Activated naive CD8-positive, alpha-beta T cell treated with anti-CD3 and anti-CD28 coated beads for 36 hours (primary cell): ENCODE results near the gene OR10A6. TPM values are rescaled to one million over a fixed set of nuclear protein-coding genes. Genes with fewer than 3 reads are reported as not detected.

Source experiments
- DNase-seq: peaks from one replicate; pipeline ENCODE4 v3.0.0; 2021
- H3K27ac Mint-ChIP-seq: one replicate; pipeline ENCODE4 v1.8.0; 2022; ENCODE audit warnings: mild to moderate bottlenecking, moderate library complexity, mixed read lengths
- H3K27me3 Mint-ChIP-seq: one replicate; pipeline ENCODE4 v1.8.0; 2022; ENCODE audit warnings: mild to moderate bottlenecking, mixed read lengths
- H3K36me3 Mint-ChIP-seq: one replicate; pipeline ENCODE4 v1.8.0; 2021; ENCODE audit warnings: mild to moderate bottlenecking, mixed read lengths
- H3K4me1 Mint-ChIP-seq: one replicate; pipeline ENCODE4 v1.8.0; 2021; ENCODE audit warnings: mixed read lengths
- H3K4me3 Mint-ChIP-seq: one replicate; pipeline ENCODE4 v1.8.0; 2022; ENCODE audit warnings: mild to moderate bottlenecking, moderate library complexity, mixed read lengths
- H3K9me3 Mint-ChIP-seq: one replicate; pipeline ENCODE4 v1.8.0; 2022; ENCODE audit warnings: mixed read lengths
- total RNA-seq, 2 experiments: library from RNA; stranded (reverse); gene quantifications; one replicate each; pipeline ENCODE4 v1.2.3, GENCODE V29; 2021

Gene OR10A6
- total RNA-seq, 2 experiments from 2014 or later: not detected

DNA sequence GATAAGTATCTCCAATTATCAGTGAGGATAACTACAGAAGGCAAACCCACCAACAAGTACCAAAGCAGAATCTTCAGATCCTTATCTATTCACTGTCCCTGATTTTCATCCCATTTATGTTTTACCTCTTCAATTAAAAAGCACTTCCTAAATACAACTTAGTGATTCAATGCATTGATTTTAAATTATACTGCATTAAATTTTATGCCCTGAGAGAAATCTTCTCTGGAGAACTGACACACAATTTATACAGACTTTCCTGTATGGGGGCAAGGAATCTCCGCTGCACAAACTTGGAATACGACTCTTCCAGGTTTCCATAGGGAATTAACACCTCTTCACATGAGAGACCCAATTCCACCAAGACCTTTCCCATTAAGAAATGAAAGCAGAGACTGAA is 10.5 kb upstream of the OR10A6 start, which contains the start of gene OR10A3:
Gene OR10A3 (minus strand): TSS at position 101 of the 400 bp plus-strand sequence. CDS start 2,188 bp downstream, outside the sequence.
- no peak within 1 kb of the TSS for H3K27ac Mint-ChIP-seq
- no peak within 1 kb of the TSS for H3K4me3 Mint-ChIP-seq
- peaks cover 2% of the 10 kb centered on the region for H3K27me3 Mint-ChIP-seq
- H3K9me3 Mint-ChIP-seq: peaks cover 18% of the 10 kb centered on the region
- no peaks in the 10 kb centered on the region for H3K36me3 Mint-ChIP-seq
- no peak for DNase-seq
- H3K4me1 Mint-ChIP-seq: no peaks in the 10 kb centered on the region

DNA sequence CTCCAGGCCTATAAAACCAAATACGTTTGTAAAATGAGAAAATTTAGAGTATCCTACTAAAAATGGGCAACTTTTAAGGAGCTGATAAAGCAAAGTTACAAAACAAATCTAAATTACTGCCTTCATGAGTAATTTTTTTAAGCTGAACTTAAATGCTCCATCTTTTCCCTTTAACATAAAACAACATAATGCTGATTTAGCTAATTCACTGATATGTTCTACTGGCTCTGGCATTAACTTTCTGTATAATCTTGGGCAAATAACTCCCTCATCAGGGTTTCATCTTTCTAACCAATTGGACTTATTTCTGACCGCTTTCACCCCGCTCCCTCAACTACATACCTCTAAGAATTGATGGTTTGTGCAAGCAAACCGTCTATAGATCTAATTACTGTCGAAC is 10.1 kb upstream of the OR10A6 start:
- Mint-ChIP-seq H3K4me3 (no peak overlapping the region), H3K36me3 (no peaks in the 10 kb centered on the region), H3K27me3 (no peaks in the 10 kb centered on the region), H3K27ac (no peak overlapping the region), H3K4me1 (no peaks in the 10 kb centered on the region), H3K9me3 (peaks cover 18% of the 10 kb centered on the region)
- DNase-seq: no peak

DNA sequence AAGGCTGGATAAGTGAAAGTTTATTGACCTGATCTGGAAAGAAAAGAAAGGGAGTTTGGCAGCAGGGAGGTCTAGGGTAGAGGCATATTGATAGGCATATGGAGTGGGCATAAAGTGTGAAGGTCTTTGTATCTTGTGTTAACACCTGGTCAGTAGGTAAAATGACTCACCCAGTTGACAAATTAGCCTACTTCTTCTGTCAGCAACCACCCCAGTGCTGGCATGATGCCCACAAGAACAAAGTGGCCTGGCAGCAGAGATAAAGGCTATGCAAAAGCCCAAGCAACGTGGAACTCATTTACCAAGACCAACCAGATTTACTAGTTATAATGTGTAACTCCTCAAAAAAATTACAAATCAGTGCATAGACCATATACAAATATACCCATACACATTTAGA is 5.5 kb upstream of the OR10A6 start:
- no peaks in the 10 kb centered on the region for H3K36me3 Mint-ChIP-seq
- H3K9me3 Mint-ChIP-seq: no peaks in the 10 kb centered on the region

DNA sequence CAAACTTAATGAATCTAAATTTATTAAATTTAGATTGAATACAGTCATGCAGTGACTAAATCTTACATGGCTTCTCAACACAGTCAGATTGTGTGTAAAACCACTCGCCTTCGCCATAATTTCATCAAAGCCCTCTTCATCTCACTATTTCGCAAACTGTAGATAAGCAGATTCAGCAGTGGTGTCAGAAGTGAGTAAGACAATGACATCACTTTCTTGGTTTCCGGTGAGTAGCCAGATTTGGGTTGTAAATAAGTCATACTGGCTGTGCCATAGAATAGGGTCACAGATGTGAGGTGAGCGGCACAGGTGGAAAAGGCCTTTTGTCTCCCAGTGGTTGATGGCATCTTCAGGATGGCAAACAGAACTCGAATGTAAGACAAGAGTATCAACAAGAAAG is 3.4 kb downstream of the OR10A6 start:
- H3K9me3 Mint-ChIP-seq: no peaks in the 10 kb centered on the region
- no peaks in the 10 kb centered on the region for H3K4me1 Mint-ChIP-seq
- H3K27me3 Mint-ChIP-seq: peaks cover 46% of the 10 kb centered on the region
- H3K36me3 Mint-ChIP-seq: no peaks in the 10 kb centered on the region
- no peak for DNase-seq
- H3K4me3 Mint-ChIP-seq: no peak overlapping the region
- no peak overlapping the region for H3K27ac Mint-ChIP-seq

More for the DNA sequence above, 5.5 kb upstream of the OR10A6 start:
- Mint-ChIP-seq H3K4me1 (no peaks in the 10 kb centered on the region), H3K4me3 (no peak overlapping the region), H3K27ac (no peak overlapping the region), H3K27me3 (peaks cover 26% of the 10 kb centered on the region)
- DNase-seq: no peak

DNA sequence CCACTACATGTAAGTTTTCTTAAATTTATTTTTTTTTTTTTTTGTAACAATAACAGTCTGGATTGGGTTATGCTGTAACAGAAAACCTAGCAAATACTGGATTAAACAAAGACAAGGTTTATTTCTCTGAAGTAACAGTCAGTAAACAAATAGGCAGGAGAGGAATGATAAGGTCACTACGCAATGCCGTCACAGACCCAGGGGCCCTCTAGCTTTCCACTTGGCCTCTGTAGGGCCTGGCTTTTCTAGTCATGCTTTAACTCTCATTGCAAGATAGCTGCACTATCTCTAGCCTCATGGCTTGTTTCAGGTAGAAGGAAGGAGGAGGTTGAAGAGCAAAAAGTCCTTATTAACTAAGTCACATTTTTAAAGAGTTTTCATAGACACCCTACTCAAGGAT is 6.5 kb downstream of the OR10A6 start:
- DNase-seq: no peak
- Mint-ChIP-seq H3K36me3 (no peaks in the 10 kb centered on the region), H3K27me3 (peaks cover 31% of the 10 kb centered on the region), H3K27ac (no peak overlapping the region), H3K4me1 (no peaks in the 10 kb centered on the region), H3K9me3 (no peaks in the 10 kb centered on the region), H3K4me3 (no peak overlapping the region)

DNA sequence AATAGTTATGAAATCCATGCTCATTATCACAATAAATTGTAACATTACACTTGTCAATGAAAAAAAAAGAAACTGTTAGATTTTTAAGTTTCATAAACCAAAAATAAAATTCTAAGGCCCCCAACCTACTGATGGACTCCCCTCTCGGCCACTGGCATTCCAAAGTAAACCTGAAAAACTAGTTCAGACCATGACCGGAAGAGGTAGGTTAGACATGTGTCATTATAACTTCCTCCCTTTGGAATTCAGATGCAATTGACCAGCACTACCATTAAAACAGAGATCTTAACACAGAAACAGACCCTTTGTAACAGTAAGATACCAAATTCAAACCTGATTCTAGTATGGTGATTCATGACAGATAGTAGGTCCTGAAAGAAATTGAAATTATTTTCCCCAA is 12.9 kb downstream of the OR10A6 start:
- no peaks in the 10 kb centered on the region for H3K4me1 Mint-ChIP-seq
- H3K36me3 Mint-ChIP-seq: no peaks in the 10 kb centered on the region
- no peak overlapping the region for H3K27ac Mint-ChIP-seq
- H3K4me3 Mint-ChIP-seq: no peak overlapping the region
- DNase-seq: no peak
- peaks cover 5% of the 10 kb centered on the region for H3K27me3 Mint-ChIP-seq
- H3K9me3 Mint-ChIP-seq: no peaks in the 10 kb centered on the region

DNA sequence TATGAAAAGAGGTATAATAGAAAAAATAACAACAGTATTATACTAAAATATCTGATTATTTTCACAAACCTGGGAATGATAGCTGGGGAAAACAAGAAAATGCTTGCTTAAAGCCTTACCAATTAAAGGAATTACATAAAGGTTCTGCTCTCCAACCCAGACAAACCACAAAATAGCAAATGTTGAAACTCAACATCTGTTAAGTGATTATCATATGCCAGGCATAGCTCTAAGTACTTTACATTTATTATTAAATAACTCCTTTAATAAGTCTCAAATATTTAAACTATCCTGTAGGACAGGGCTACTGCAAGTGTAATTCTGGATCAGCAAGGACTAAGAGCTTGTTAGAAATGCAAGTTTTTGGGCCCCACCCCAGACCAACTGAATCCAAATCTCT is 20.1 kb downstream of the OR10A6 start:
- peaks cover 23% of the 10 kb centered on the region for H3K27me3 Mint-ChIP-seq
- H3K36me3 Mint-ChIP-seq: no peaks in the 10 kb centered on the region
- H3K4me1 Mint-ChIP-seq: no peaks in the 10 kb centered on the region
- H3K27ac Mint-ChIP-seq: no peak overlapping the region
- H3K9me3 Mint-ChIP-seq: no peaks in the 10 kb centered on the region
- H3K4me3 Mint-ChIP-seq: no peak overlapping the region
- DNase-seq: no peak

DNA sequence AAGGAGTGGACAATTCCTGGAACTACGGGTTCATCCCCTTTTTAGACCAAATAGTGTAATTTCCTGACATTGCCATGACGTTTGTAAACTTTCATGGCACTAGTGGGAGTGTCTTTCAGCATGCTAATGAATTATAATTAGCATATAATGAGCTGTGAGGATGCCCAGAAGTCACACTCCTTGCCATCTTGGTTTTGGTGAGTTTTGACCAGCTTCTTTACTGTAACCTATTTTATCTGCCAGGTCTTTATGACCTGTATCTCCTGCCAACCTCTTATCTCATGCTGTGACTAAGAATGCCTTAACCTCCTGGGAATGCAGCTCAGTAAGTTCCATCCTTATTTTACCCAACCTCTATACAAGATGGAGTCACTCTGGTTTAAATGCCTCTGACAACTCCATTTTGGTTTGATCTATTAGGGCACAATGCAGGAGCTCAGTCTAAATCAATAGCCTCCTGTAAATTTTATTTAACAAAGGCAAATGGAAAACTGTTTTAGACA is 20.7 kb downstream of the OR10A6 start:
- no peak for DNase-seq
- Mint-ChIP-seq H3K4me3 (no peak overlapping the region), H3K4me1 (no peaks in the 10 kb centered on the region), H3K27ac (no peak overlapping the region), H3K9me3 (no peaks in the 10 kb centered on the region), H3K36me3 (no peaks in the 10 kb centered on the region), H3K27me3 (peaks cover 28% of the 10 kb centered on the region)

DNA sequence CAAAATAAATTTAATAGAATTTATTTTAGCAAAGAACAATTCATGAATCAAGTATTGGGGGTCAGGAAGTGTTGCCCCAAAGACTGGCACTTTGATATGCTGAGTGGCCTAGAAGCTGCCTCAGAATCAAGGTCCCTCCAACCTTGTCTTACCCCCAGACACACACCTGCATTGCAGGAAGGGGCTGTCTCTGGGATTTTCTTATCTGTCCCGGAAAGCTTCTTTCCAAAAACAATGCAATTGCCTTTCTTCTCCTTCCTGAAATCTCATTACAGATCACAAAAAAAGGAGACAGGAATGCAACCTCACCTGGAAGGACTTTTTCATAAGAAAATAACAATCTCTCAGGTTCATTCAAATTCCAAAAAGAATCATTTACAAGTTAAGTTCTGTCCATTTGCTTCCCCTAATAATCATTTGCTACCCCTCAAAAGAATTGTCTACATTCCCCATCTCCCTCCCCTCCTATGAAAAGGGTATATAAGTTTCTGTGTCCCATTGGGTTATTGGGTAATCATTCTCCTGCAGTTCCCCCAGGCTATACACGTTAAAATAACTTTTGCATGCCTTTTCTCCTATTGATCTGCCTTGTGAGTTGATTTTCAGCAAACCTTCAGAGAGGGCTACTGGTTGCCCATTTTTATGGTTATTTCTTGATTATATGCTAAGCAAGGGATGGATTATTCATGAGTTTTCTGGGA is 21.3 kb downstream of the OR10A6 start:
- Mint-ChIP-seq H3K4me3 (no peak overlapping the region), H3K4me1 (no peaks in the 10 kb centered on the region), H3K36me3 (no peaks in the 10 kb centered on the region), H3K27me3 (peaks cover 28% of the 10 kb centered on the region), H3K27ac (no peak overlapping the region), H3K9me3 (no peaks in the 10 kb centered on the region)
- no peak for DNase-seq

DNA sequence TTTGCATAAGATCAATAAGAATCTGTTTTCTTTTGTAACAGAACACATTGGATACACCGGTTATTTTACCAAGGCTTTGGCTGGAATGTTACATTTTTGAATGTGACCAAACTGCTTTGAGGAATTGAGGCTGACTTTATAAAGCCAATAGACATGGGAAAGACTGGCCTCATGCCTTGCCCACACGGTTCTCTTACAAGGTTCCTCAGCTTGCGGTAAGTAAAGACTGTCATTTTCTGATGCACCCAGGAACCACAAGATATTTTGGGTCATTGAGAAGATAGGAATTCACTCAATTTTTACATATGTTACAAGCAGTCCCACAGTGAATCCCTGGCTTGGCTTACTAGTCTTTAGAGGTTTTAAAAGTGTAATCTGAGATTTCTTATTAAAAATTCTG is 23.9 kb downstream of the OR10A6 start:
- no peaks in the 10 kb centered on the region for H3K4me1 Mint-ChIP-seq

DNA sequence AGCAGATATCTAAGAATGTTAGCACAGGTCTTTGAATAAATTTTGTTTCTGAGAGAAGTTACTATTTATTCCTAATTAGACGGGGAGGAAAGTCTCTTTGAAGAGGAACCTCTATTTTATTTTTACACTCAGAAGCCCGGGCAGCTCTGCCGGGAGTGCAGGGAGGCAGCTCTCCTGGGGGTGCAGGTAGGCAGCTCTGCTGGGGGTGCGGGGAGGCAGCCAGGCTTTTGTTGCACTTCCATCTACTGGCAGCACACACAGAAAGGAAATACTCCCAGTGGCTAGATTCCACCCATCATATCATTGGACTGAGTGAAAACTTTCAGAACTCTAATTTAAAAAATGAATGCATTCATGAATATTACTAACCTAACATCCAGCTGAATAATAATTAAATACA is 24.6 kb downstream of the OR10A6 start:
- Mint-ChIP-seq H3K4me3 (no peak overlapping the region), H3K4me1 (no peaks in the 10 kb centered on the region), H3K27me3 (peaks cover 36% of the 10 kb centered on the region), H3K9me3 (no peaks in the 10 kb centered on the region), H3K36me3 (no peaks in the 10 kb centered on the region), H3K27ac (no peak overlapping the region)
- no peak for DNase-seq

More for the DNA sequence above, 23.9 kb downstream of the OR10A6 start:
- Mint-ChIP-seq H3K4me3 (no peak overlapping the region), H3K36me3 (no peaks in the 10 kb centered on the region), H3K27me3 (peaks cover 36% of the 10 kb centered on the region), H3K9me3 (no peaks in the 10 kb centered on the region), H3K27ac (no peak overlapping the region)
- DNase-seq: no peak

DNA sequence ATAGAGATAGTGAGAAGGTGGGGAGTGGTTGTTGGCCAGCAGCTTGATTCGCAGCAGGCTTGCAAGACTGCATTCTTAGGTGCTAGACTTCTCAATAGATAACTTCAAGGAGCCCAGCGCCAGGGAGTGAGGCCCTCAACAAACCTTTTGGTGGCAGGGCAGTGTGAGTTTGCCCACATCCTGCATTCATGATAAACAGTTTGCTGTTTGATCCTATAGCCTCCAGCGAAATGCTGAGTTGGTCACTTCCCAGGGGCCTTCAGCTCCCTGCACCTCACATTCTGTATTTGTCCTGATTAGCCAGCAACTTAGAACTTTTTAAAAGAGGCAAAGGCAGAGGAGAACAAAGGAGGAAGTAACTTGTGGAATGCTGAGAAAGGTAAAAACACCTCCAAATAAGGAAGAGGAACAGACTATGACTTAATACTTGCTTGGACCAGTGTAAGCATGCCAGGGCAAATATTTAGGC is 25.1 kb downstream of the OR10A6 start:
- H3K27ac Mint-ChIP-seq: no peak overlapping the region
- no peaks in the 10 kb centered on the region for H3K9me3 Mint-ChIP-seq
- no peaks in the 10 kb centered on the region for H3K36me3 Mint-ChIP-seq
- H3K4me3 Mint-ChIP-seq: no peak overlapping the region
- H3K27me3 Mint-ChIP-seq: peaks cover 37% of the 10 kb centered on the region
- H3K4me1 Mint-ChIP-seq: no peaks in the 10 kb centered on the region
- no peak for DNase-seq

DNA sequence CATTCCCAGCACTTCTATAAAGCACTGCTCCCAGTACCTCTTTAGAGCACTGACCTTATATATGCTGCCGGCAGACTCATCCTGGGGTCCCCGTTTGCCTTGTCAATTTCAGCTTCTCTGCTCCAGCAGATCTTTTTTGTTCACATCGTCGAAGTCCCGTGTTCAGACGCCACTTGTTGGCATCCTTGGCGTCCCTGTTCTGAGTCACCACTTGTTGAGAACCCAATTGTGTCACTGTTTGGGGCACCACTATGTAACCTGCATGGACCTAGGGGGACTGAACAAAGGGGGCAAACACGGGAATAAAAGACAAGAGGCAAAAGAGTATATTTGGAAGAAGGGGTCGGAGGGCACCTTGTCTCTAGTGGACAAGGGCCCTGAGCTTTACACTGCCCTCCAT is 25.5 kb downstream of the OR10A6 start:
- H3K36me3 Mint-ChIP-seq: no peaks in the 10 kb centered on the region
- H3K9me3 Mint-ChIP-seq: no peaks in the 10 kb centered on the region
- H3K27ac Mint-ChIP-seq: no peak overlapping the region
- no peak overlapping the region for H3K4me3 Mint-ChIP-seq
- H3K27me3 Mint-ChIP-seq: peaks cover 40% of the 10 kb centered on the region
- no peak for DNase-seq
- no peaks in the 10 kb centered on the region for H3K4me1 Mint-ChIP-seq

DNA sequence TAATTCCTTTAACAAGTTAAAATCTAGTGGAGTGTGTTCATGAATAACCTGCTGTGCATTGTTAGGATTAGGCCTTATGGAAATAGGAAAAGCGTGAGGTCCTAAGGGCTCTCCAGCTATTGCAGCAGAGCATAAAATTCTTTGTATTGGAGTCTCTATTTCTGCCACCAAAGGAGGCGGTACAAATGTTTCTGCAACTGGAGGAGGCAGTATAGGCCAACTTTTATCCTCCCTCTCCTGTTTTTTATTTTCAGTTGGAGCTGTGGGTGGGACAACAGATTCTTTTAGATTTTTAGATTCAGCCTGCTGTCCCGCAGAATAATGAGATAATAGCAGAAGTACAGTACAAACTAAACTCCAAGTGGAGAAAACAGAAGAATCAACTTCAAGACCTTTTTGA is 26.2 kb downstream of the OR10A6 start:
- peaks cover 38% of the 10 kb centered on the region for H3K27me3 Mint-ChIP-seq
- H3K27ac Mint-ChIP-seq: no peak overlapping the region
- no peak for DNase-seq

DNA sequence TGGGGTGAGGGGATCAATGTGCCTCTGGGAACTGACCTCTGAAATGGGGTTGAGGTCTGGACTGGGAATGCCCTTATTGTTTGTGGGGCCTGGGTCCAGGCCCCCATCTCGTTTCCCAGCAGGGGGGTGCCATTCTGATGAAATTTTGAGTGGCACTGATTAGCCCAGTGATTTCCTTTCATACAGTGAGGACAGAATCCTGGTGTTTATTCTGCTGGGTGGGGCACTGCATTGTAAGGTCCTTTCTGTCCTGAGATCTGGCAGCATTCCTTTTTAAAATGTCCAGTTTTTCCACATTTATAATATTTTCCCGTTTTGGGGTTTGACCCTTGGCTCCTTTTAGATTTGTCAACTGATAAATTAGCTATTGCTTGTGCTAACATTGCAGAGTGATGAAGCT is 27.1 kb downstream of the OR10A6 start:
- peaks cover 35% of the 10 kb centered on the region for H3K27me3 Mint-ChIP-seq
- no peaks in the 10 kb centered on the region for H3K4me1 Mint-ChIP-seq
- no peak overlapping the region for H3K27ac Mint-ChIP-seq
- H3K9me3 Mint-ChIP-seq: peaks cover 4% of the 10 kb centered on the region
- DNase-seq: no peak
- H3K36me3 Mint-ChIP-seq: no peaks in the 10 kb centered on the region
- no peak overlapping the region for H3K4me3 Mint-ChIP-seq

More for the DNA sequence above, 26.2 kb downstream of the OR10A6 start:
- peaks cover 1% of the 10 kb centered on the region for H3K9me3 Mint-ChIP-seq
- H3K36me3 Mint-ChIP-seq: no peaks in the 10 kb centered on the region
- H3K4me3 Mint-ChIP-seq: no peak overlapping the region
- H3K4me1 Mint-ChIP-seq: no peaks in the 10 kb centered on the region

DNA sequence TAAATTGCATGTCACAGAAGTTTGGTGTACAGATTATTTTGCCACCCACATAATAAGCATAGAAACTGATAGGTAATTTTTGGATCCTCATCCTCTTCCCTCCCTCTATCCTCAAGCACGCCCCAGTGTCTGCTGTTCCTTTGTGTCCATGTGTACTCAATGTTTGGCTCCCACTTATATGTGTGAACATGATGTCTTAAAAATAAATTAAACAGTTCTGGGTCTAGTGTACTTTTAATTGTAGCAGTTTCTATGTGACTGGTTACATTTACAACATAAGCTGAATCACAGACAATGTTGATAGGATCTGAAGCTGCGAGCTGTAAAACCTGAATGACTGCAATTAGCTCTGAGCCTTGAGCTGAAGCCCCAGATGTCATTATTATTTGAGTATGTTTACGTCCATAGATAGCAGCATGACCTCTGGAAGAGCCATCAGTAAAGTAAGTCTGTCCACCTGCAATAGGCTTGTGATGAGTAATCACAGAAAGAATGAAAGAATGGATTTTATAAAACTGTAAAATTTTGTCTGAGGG is 29.7 kb downstream of the OR10A6 start:
- H3K4me1 Mint-ChIP-seq: no peaks in the 10 kb centered on the region
- peaks cover 24% of the 10 kb centered on the region for H3K27me3 Mint-ChIP-seq

More for the DNA sequence above, 29.7 kb downstream of the OR10A6 start:
- H3K4me3 Mint-ChIP-seq: no peak overlapping the region
- peaks cover 4% of the 10 kb centered on the region for H3K9me3 Mint-ChIP-seq
- H3K27ac Mint-ChIP-seq: no peak overlapping the region
- no peak for DNase-seq
- no peaks in the 10 kb centered on the region for H3K36me3 Mint-ChIP-seq
